HL-60 (cell line): Measurements from ENCODE around the gene PAX5.

Source experiments
- CTCF ChIP-seq: IDR thresholded peaks from one replicate; pipeline ENCODE4 v1.5.1; 2011; ENCODE audit warnings: low read length, control low read depth, inconsistent platforms; ENCODE audit not compliant: insufficient read depth
- POLR2AphosphoS5 ChIP-seq: IDR thresholded peaks from 2 replicates; pipeline ENCODE4 v1.6.1; 2012; ENCODE audit warnings: low read depth
- REST ChIP-seq: IDR thresholded peaks from 2 replicates; pipeline ENCODE4 v1.6.1; 2012; ENCODE audit warnings: low read depth; ENCODE audit not compliant: insufficient replicate concordance
- SPI1 ChIP-seq: IDR thresholded peaks from 2 replicates; pipeline ENCODE4 v1.6.1; 2012; ENCODE audit warnings: low read depth, mild to moderate bottlenecking, borderline replicate concordance

- TF ChIP-seq CTCF: no peak
- no peak for TF ChIP-seq POLR2AphosphoS5
- TF ChIP-seq REST: no peak
- no peak for TF ChIP-seq SPI1
These were observed 172.4 kb downstream of the PAX5 start for GRCh38 chr9:36861528-36862205.
